Fibroblast of lung (primary cell): ENCODE data around the gene EBI3. TPM values are rescaled to one million over a fixed set of nuclear protein-coding genes. Genes with fewer than 3 reads are reported as not detected.
"Not testable (repeated sequence)": the region's sequence is repeated elsewhere in the genome, so short reads cannot be mapped to it uniquely, and the experiment has no call there.

Experiments used
- DNase-seq, 2 donors: peaks; one replicate each; pipeline versions ENCODE4 v3.0.0 to v3.0.0-alpha.2; 2010; ENCODE audit warnings: low read depth in 2 of 2
- H2AFZ ChIP-seq: 2 replicates; pipeline ENCODE4 v1.5.1; 2012; ENCODE audit warnings: low read length, control low read depth, inconsistent platforms
- H3K27ac ChIP-seq: 2 replicates; pipeline ENCODE4 v1.5.1; 2011; ENCODE audit warnings: low read length, control low read depth; ENCODE audit not compliant: insufficient read depth
- H3K27me3 ChIP-seq: 2 replicates; pipeline ENCODE4 v1.5.1; 2011; ENCODE audit warnings: mild to moderate bottlenecking, low read length; ENCODE audit not compliant: control insufficient read depth, insufficient read depth
- H3K36me3 ChIP-seq: 2 replicates; pipeline ENCODE4 v1.5.1; 2011; ENCODE audit warnings: low read length; ENCODE audit not compliant: control insufficient read depth, insufficient read depth
- H3K4me1 ChIP-seq: 2 replicates; pipeline ENCODE4 v1.5.1; 2011; ENCODE audit warnings: low read length; ENCODE audit not compliant: control insufficient read depth, insufficient read depth; ENCODE audit errors: extremely low read depth
- H3K4me2 ChIP-seq: 2 replicates; pipeline ENCODE4 v1.5.1; 2011; ENCODE audit warnings: low read length, control low read depth; ENCODE audit not compliant: insufficient read depth; ENCODE audit errors: extremely low read depth
- H3K4me3 ChIP-seq, 4 experiments: fragments of 200-600 bp in 1 of 4; sonication (generic) in 1 of 4; replicated peaks in 1 of 4; 2 replicates each; pipeline ENCODE4 v1.5.1; 2011 to 2016; ENCODE audit warnings: low read length in 4 of 4, low read depth in 3 of 4, mild to moderate bottlenecking in 3 of 4, control low read depth in 2 of 4, inconsistent platforms in 1 of 4, mixed read lengths in 1 of 4; ENCODE audit not compliant: insufficient read depth in 1 of 4; ENCODE audit errors: control extremely low read depth in 1 of 4
- H3K79me2 ChIP-seq: 2 replicates; pipeline ENCODE4 v1.5.1; 2012; ENCODE audit warnings: mild to moderate bottlenecking, low read length, inconsistent platforms; ENCODE audit not compliant: control insufficient read depth, insufficient read depth
- H3K9ac ChIP-seq: 2 replicates; pipeline ENCODE4 v1.5.1; 2011; ENCODE audit warnings: mild to moderate bottlenecking, low read length, control low read depth; ENCODE audit not compliant: insufficient read depth
- H3K9me3 ChIP-seq: 2 replicates; pipeline ENCODE4 v1.5.1; 2012; ENCODE audit warnings: low read depth, low read length; ENCODE audit not compliant: control insufficient read depth, insufficient read depth
- H4K20me1 ChIP-seq: 2 replicates; pipeline ENCODE4 v1.5.1; 2011; ENCODE audit warnings: low read length; ENCODE audit not compliant: control insufficient read depth, insufficient read depth; ENCODE audit errors: extremely low read depth
- CTCF ChIP-seq, 2 donors: IDR thresholded peaks in 1 of 2; conservative IDR thresholded peaks in 1 of 2; 1 replicate in 1 of 2; 2 replicates in 1 of 2; pipeline ENCODE4 v1.5.1; 2011 to 2012; ENCODE audit warnings: low read length in 2 of 2, control low read depth in 1 of 2, inconsistent platforms in 1 of 2, low read depth in 1 of 2, mild to moderate bottlenecking in 1 of 2
- EZH2 ChIP-seq: IDR thresholded peaks from 2 replicates; pipeline ENCODE4 v1.5.1; 2012; ENCODE audit warnings: low read length, control low read depth, mild to moderate bottlenecking; ENCODE audit errors: missing control alignments
- polyA plus RNA-seq, 2 donors: library from polyadenylated mRNA; depleted of rRNA in 1 of 2; stranded (reverse) in 1 of 2; unstranded in 1 of 2; fragments of >200 nt; gene quantifications; 2 replicates each; pipeline ENCODE4 v1.2.1, GENCODE V29; 2011 to 2012; ENCODE audit warnings: missing spikeins in 1 of 2
- total RNA-seq: library from RNA; depleted of rRNA; stranded (reverse); fragments of >200 nt; gene quantifications from 2 replicates; pipeline ENCODE4 v1.2.1, GENCODE V29; 2014

EBI3 gene
- total and polyA plus RNA-seq, 2 donors (not counting 1 experiment from before 2014, with no cell fraction given), result 0.14 TPM; not detected in 1

- Histone ChIP-seq H3K4me1 (no peaks in the 10 kb centered on the region), H3K36me3 (no peaks in the 10 kb centered on the region), H3K27ac (no peak overlapping the region), H2AFZ (no peak overlapping the region), H3K27me3 (peaks cover 3% of the 10 kb centered on the region), H3K9me3 (no peaks in the 10 kb centered on the region), H3K4me3 (no peak overlapping the region), H4K20me1 (no peaks in the 10 kb centered on the region), H3K4me2 (no peak overlapping the region), H3K79me2 (no peaks in the 10 kb centered on the region), H3K9ac (no peak overlapping the region)
- TF ChIP-seq EZH2 (no peak), CTCF (conservative IDR thresholded peaks at IDR 0.05 in 1 of 2, IDR thresholded peaks at IDR 0.05 in 1 of 2; ENCODE audit: low read depth in 1 of 2, low read length in 2 of 2) (no peak)
- DNase-seq, result no peak
These were observed 55.7 kb downstream of the EBI3 start for GRCh38 chr19:4284974-4285373.

- H3K79me2 ChIP-seq, H3K4me2 ChIP-seq, DNase-seq, H3K36me3 ChIP-seq, H3K4me1 ChIP-seq, H4K20me1 ChIP-seq, H3K9me3 ChIP-seq, H3K27me3 ChIP-seq, H2AFZ ChIP-seq, H3K9ac ChIP-seq, H3K27ac ChIP-seq, H3K4me3 ChIP-seq: not testable (repeated sequence)
These were observed 56.8 kb downstream of the EBI3 start for GRCh38 chr19:4286141-4286540.

Other genes with a start within 250 kb of the EBI3 start
- 2,646 and 3,813 TPM in 2 replicates for gene EEF2, start 244.1 kb upstream of the EBI3 start, total RNA-seq
- gene EEF2, start 244.1 kb upstream of the EBI3 start, polyA plus RNA-seq, result 976 and 986 TPM in 2 replicates
- 12.1 and 14.9 TPM in 2 replicates for gene PIAS4, start 221.8 kb upstream of the EBI3 start, total RNA-seq
- gene PIAS4, start 221.8 kb upstream of the EBI3 start, polyA plus RNA-seq, result 6.6 and 7.3 TPM in 2 replicates
- gene ZBTB7A, start 162.6 kb upstream of the EBI3 start, total RNA-seq, result 11.8 and 17.7 TPM in 2 replicates
- 4.7 and 4.9 TPM in 2 replicates for gene ZBTB7A, start 162.6 kb upstream of the EBI3 start, polyA plus RNA-seq
- 159 and 177 TPM in 2 replicates for gene MAP2K2, start 105.4 kb upstream of the EBI3 start, total RNA-seq
- 61.6 and 100 TPM in 2 replicates for gene MAP2K2, start 105.4 kb upstream of the EBI3 start, polyA plus RNA-seq
- gene CREB3L3, start 75.9 kb upstream of the EBI3 start, total RNA-seq, result 0.17 TPM in 1 of 2 replicates, not detected in the other
- gene CREB3L3, start 75.9 kb upstream of the EBI3 start, polyA plus RNA-seq, result not detected in 2 replicates
- 9.2 and 10.0 TPM in 2 replicates for gene SIRT6, start 47.0 kb upstream of the EBI3 start, total RNA-seq
- 8.8 and 11.0 TPM in 2 replicates for gene SIRT6, start 47.0 kb upstream of the EBI3 start, polyA plus RNA-seq
- gene ANKRD24, start 46.8 kb upstream of the EBI3 start, total RNA-seq, result 2.3 and 2.6 TPM in 2 replicates
- 0.09 and 0.14 TPM in 2 replicates for gene ANKRD24, start 46.8 kb upstream of the EBI3 start, polyA plus RNA-seq
- 12.6 and 14.7 TPM in 2 replicates for gene YJU2, start 17.6 kb downstream of the EBI3 start, total RNA-seq
- gene YJU2, start 17.6 kb downstream of the EBI3 start, polyA plus RNA-seq, result 10.7 and 16.3 TPM in 2 replicates
- gene SHD, start 49.7 kb downstream of the EBI3 start, total RNA-seq, result not detected in 2 replicates
- not detected in 2 replicates for gene SHD, start 49.7 kb downstream of the EBI3 start, polyA plus RNA-seq
- gene TMIGD2, start 72.9 kb downstream of the EBI3 start, total RNA-seq, result not detected in 2 replicates
- not detected in 2 replicates for gene TMIGD2, start 72.9 kb downstream of the EBI3 start, polyA plus RNA-seq
- 8.7 and 10.1 TPM in 2 replicates for gene FSD1, start 75.1 kb downstream of the EBI3 start, total RNA-seq
- gene FSD1, start 75.1 kb downstream of the EBI3 start, polyA plus RNA-seq, result 4.6 and 7.1 TPM in 2 replicates
- gene STAP2, start 109.3 kb downstream of the EBI3 start, total RNA-seq, result 4.4 and 4.8 TPM in 2 replicates
- 1.7 and 2.2 TPM in 2 replicates for gene STAP2, start 109.3 kb downstream of the EBI3 start, polyA plus RNA-seq
- 6.4 and 7.1 TPM in 2 replicates for gene MPND, start 114.0 kb downstream of the EBI3 start, total RNA-seq
- 2.7 and 3.8 TPM in 2 replicates for gene MPND, start 114.0 kb downstream of the EBI3 start, polyA plus RNA-seq
- gene SH3GL1, start 171.0 kb downstream of the EBI3 start, total RNA-seq, result 20.3 and 23.9 TPM in 2 replicates
- gene SH3GL1, start 171.0 kb downstream of the EBI3 start, polyA plus RNA-seq, result 44.9 and 58.7 TPM in 2 replicates
- gene CHAF1A, start 173.1 kb downstream of the EBI3 start, total RNA-seq, result 3.9 and 5.9 TPM in 2 replicates
- 5.9 and 15.4 TPM in 2 replicates for gene CHAF1A, start 173.1 kb downstream of the EBI3 start, polyA plus RNA-seq
- gene UBXN6, start 228.3 kb downstream of the EBI3 start, total RNA-seq, result 98.9 and 114 TPM in 2 replicates
- 49.1 and 53.3 TPM in 2 replicates for gene UBXN6, start 228.3 kb downstream of the EBI3 start, polyA plus RNA-seq
- 47.8 and 51.2 TPM in 2 replicates for gene HDGFL2, start 242.8 kb downstream of the EBI3 start, total RNA-seq
- gene HDGFL2, start 242.8 kb downstream of the EBI3 start, polyA plus RNA-seq, result 19.5 and 23.6 TPM in 2 replicates